ENCODE results near the gene NMT1.
"Not testable (repeated sequence)": the region's sequence is repeated elsewhere in the genome, so short reads cannot be mapped to it uniquely, and the experiment has no call there.

- TF ChIP-seq POLR2AphosphoS5, POLR2A (IDR thresholded peaks at IDR 0.05): not testable (repeated sequence)
Measured at GRCh38 chr17:45051720-45052051, 9.4 kb upstream of the NMT1 start.

Measured in prostate gland (tissue), 1 donor.